Embryonic facial prominence (tissue), 1 donor: ENCODE measurements around the gene CRYBG2.
"Not testable (repeated sequence)": the region's sequence is repeated elsewhere in the genome, so short reads cannot be mapped to it uniquely, and the experiment has no call there.

Experiments used
- DNase-seq: peaks from one replicate; pipeline ENCODE4 v3.0.0-alpha.2; 2016; ENCODE audit errors: extremely low spot score

Gene CRYBG2

GRCh38 chr1:26321315-26322041 lies 32.5 kb downstream of the CRYBG2 start:
- DNase-seq: peak; percentile 53

- no peak for DNase-seq
These were observed 33.0 kb downstream of the CRYBG2 start for GRCh38 chr1:26320896-26321295.

DNA sequence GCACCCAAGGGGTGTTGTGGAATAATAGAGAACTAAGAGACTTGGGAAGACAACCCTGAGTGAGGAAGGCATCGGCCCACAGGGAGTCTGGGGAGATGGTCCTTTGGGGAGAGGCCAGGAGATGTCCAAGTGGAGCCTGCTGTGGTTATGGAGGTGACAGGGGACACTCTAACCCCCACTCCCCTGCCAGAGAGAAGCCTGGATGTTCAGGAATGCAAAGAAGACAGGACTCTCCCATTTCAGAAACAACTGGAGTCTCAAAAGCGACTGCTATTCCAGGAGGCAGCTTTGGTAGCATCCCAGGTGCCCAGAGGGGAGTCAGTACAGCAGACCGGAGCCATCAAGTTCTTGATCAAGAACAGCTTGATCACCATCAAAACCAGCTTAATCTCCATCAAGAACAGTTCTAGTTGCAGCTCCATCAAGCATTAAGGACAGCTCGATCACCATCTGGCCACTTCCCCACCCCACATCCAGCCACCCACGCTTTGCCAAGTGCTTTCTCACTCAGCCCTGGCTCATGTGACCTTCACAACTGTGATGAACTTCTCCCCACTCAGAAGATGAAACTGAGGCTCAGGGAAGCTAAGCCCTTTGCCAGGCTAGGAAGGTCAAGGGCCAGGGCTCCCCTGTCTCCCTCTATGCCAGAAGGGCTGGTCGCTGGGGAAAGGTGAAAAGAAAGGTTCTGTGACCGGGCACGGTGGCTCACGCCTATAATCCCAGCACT lies 35.4 kb downstream of the CRYBG2 start:
- no peak for DNase-seq

GRCh38 chr1:26317612-26318337 lies 36.2 kb downstream of the CRYBG2 start, which contains the start of gene CD52:
CD52 (plus strand) TSS chr1:26317958; CDS start chr1:26318018, 60 bp downstream.
- DNase-seq: no peak

DNA sequence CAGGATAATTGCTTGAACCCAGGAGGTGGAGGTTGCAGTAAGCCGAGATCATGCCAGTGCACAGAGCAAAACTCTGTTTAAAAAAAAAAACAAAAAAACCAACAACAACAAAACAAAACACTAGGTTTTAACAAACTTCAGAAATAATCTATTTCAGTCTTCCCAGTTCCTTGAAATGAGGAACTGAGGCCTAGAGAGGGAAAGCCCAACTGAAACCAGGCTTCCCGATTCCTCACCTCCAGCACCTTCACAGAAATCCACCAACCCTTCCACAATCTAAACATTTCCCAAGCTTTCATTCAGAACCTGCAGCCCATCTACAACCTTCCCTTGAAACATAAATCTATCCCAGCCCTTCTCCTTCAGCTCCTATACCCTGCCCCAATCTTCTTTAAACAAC lies 36.8 kb downstream of the CRYBG2 start:
- DNase-seq: no peak

GRCh38 chr1:26315874-26316850 lies 37.8 kb downstream of the CRYBG2 start:
- no peak for DNase-seq

- DNase-seq: no peak
These were observed 39.4 kb downstream of the CRYBG2 start for GRCh38 chr1:26314501-26314900.

DNA sequence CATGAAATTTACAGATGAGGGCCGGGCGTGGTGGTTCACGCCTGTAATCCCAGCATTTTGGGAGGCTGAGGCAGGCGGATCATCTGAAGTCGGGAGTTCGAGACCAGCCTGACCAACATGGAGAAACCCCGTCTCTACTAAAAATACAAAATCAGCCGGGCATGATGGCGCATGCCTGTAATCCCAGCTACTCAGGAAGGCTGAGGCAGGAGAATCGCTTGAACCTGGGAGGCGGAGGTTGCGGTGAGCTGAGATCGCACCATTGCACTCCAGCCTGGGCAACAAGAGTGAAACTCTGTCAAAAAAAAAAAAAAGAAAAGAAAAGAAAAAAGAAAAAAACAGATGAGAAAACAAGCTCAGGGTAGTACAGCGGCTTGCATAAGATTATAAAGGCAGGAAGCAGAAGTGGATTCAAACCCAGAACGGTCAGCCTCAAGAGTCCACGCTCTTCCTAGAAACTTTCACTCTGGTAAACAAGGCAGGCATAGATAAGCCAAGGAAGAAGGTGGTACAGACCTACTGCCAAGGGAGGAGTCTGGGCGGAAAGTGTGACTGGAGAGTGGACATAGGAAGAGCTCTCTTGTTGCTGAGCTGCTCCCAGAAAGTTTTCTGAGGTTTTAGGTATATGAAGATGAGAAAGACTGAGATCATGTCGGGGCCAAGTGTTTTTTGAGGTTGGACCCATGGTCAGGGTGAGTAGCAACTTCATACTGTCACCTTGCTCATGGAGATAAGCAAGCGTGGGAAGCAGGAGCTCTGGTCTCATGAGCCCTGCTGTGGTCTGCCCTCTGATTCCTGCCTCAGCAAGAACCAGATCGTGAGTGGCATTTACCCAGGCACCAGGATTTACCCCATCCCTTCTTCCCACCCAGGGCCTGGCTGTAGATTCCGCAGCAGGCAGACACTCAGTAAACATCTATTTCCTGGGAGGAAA lies 45.7 kb downstream of the CRYBG2 start:
- not testable (repeated sequence) for DNase-seq

- DNase-seq: no peak
These were observed 46.6 kb downstream of the CRYBG2 start for GRCh38 chr1:26307363-26307781.

DNA sequence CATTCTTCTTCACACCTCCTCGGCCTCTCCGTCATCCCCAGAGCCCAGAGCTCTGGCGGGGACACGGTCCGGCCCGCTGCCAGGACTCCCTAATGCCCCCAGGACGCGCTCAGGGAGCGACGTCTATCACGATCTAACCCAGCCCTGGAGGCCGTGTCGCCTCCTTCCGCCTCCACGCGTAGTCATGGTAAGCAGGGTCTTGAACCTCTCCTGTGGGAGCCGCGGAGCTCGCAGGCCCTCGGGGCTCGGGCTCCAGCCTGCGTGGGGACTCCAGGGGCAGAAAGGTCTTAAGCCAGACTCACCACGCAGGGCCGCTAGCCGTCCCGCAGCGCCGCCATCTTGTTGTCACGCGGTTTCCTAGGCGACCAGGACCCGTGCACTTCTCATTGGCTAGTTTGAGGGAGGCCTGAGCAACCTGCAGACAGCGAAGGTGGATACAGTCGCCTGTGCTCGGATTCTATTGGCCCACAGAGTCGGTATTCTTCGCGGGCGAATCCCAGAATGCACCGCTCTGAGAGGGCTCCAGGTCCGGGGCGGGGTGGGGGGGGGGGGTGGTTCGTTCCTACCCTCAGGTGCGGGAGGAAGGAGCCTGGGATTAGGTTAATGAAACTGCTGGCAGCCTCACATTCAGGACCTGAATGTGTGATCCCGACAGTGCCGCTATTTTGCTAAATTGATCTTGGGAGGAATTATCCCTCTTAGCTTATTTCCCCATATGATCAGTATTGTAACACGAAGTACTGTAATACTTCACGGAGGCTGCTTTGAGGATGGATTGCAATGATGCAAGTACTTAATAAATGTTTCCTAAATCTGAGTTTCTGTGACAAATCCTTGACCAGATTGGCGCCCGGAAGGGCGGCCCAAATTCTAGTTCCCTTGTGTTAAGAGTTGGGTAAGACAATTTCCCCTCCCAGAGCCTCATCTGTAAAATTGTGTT lies 47.4 kb downstream of the CRYBG2 start, which contains the start of gene UBXN11:
TSS of gene UBXN11 (minus strand) at position 347 of the 940 bp plus-strand sequence. CDS start 3,753 bp downstream, outside the sequence.
- peak; percentile 91 for DNase-seq

DNA sequence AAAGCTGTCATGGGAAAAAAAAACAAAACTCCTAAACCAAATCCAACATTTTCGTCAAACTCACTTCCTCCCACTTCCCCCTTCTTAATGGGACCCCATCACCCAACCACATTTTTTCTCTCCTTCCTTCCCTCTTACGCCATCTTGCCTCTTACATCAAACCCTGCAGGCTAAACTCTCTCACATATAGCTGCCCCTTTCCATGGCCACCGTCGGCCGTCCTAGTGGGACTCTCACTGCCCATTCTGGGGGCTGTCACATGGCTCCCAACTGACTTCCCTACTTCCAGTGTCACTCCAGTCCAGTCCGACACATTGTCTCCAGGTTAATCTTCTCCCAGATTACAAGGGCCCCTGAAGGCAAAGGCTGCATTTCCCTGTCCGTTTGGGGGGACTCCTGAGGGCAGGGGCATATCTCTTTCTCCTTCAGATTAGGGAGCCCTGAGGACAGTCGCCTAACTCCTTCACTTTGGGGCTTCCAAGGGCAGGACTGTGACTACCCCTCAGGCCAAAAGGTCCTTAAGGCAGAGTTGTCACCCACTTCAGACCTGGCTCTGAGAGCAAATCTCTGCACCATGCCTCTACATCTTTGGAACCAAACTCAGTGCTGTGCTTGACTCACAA lies 48.2 kb downstream of the CRYBG2 start:
- DNase-seq: no peak

DNA sequence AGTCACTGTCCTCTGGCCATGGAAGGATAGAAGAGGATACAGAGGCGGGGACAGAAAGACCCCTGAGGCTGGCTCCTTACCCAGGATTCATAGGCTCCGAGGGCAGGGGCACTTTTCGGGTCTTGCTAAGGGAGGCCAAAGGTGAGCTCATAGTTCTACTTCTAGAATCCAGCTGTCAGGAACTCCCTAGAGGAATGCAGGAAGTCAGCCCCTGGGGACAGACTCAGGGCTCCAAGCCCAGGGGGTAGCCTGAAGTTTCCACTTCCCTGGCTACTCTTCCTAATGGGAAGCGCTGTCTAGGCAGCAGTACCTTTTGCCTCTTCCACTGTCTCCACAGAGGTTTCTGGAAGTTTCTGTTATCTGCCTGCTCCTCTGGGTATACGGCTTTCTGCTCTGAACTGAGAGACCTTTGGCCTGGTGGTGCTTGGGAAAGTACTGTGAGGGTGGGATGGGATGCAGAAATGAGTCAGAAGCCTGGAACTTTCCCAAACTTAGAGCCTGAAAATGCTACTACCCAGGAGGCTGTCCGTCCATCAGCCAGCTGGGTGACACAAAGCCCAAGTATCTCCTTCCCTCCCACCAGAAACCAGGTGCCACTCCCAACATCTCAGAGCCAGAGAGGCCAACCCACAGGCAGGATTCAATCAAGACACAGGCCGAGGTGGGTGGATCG lies 51.1 kb downstream of the CRYBG2 start:
- DNase-seq: no peak

GRCh38 chr1:26300578-26301275 lies 53.2 kb downstream of the CRYBG2 start:
- no peak for DNase-seq

- no peak for DNase-seq
These were observed 56.2 kb downstream of the CRYBG2 start for GRCh38 chr1:26297791-26298124.

GRCh38 chr1:26297057-26297790 lies 56.7 kb downstream of the CRYBG2 start:
- no peak for DNase-seq

- DNase-seq: no peak
These were observed 57.4 kb downstream of the CRYBG2 start for GRCh38 chr1:26296340-26297056.
